Mucosa of descending colon (tissue), 3 donors: ENCODE data around the gene BPIFB3. TPM values are rescaled to one million over a fixed set of nuclear protein-coding genes. Genes with fewer than 3 reads are reported as not detected.
"Not testable (repeated sequence)": the region's sequence is repeated elsewhere in the genome, so short reads cannot be mapped to it uniquely, and the experiment has no call there.

Experiments used
- ATAC-seq: fragments of 200-7000 bp; cut with Tn5 transposase; one replicate; pipeline ENCODE4 v1.9.1; 2020; ENCODE audit warnings: mild to moderate bottlenecking, moderate library complexity
- DNase-seq, 3 donors: peaks; one replicate each; pipeline ENCODE4 v3.0.0-alpha.2; 2020
- H3K36me3 ChIP-seq: fragments of 200-600 bp; one replicate; pipeline ENCODE4 v1.8.0; 2021; ENCODE audit warnings: low read depth, mild to moderate bottlenecking
- H3K4me1 ChIP-seq: fragments of 200-600 bp; one replicate; pipeline ENCODE4 v1.8.0; 2021; ENCODE audit warnings: low read depth, mild to moderate bottlenecking
- H3K4me3 ChIP-seq: fragments of 200-600 bp; one replicate; pipeline ENCODE4 v1.8.0; 2021; ENCODE audit warnings: mild to moderate bottlenecking
- H3K9me3 ChIP-seq: fragments of 200-600 bp; one replicate; pipeline ENCODE4 v1.8.0; 2021; ENCODE audit warnings: mild to moderate bottlenecking
- CTCF ChIP-seq: fragments of 200-600 bp; IDR thresholded peaks from one replicate; pipeline ENCODE4 v1.8.0; 2022; ENCODE audit warnings: antibody characterized with exemption, mild to moderate bottlenecking
- intact Hi-C, 2 donors: fragments of 100-400 bp; cut with DNase I in 1 of 2; cut with micrococcal nuclease in 1 of 2; formaldehyde crosslinking; loops; one replicate each; pipeline versions ENCODE4 v1.11.0 to v1.11.1; 2022; cut with DNase I, micrococcal nuclease
- total RNA-seq, 3 donors: library from RNA; stranded (reverse); fragmentation: NEBNext Ultra II Directional in 2 of 3; extraction: Animal tissue kit (Norgen Biotek cat#: 25700) in 2 of 3; gene quantifications; one replicate each; pipeline versions ENCODE4 v1.2.1 to v1.2.4, GENCODE V29; 2021 to 2023
- donor health status: DM: no; HTN: no; CAD: no; lungs with moderate emphysema.
- donor health status: DM: no; HTN: no; CAD: no.
- donor health status: DM: no; HTN: yes; CAD: no.

Gene BPIFB3
- total RNA-seq, 3 donors from 2014 or later = not detected

GRCh38 chr20:33108661-33109060, 55.0 kb downstream of the BPIFB3 start:
- no peaks in the 10 kb centered on the region for H3K36me3 ChIP-seq
- TF ChIP-seq CTCF = no peak
- intact Hi-C loops = no loop called here
- no peaks in the 10 kb centered on the region for H3K9me3 ChIP-seq
- ATAC-seq = no peak
- no peak overlapping the region for H3K4me3 ChIP-seq
- no peaks in the 10 kb centered on the region for H3K4me1 ChIP-seq
- DNase-seq = no peak

- H3K36me3 ChIP-seq = no peaks in the 10 kb centered on the region
- DNase-seq (no peak), ATAC-seq (no peak)
- H3K9me3 ChIP-seq = no peaks in the 10 kb centered on the region
- no peaks in the 10 kb centered on the region for H3K4me1 ChIP-seq
- H3K4me3 ChIP-seq = no peak overlapping the region
- intact Hi-C loops = no loop called here
- TF ChIP-seq CTCF = no peak
These were observed 56.6 kb downstream of the BPIFB3 start for GRCh38 chr20:33110147-33110825.

GRCh38 chr20:33111306-33111705, 57.6 kb downstream of the BPIFB3 start:
- Histone ChIP-seq H3K4me3 (no peak overlapping the region), H3K4me1 (no peaks in the 10 kb centered on the region), H3K9me3 (no peaks in the 10 kb centered on the region), H3K36me3 (no peaks in the 10 kb centered on the region)
- no peak for ATAC-seq
- no peak for DNase-seq
- TF ChIP-seq CTCF = no peak
- intact Hi-C loops = no loop called here

- no peaks in the 10 kb centered on the region for H3K9me3 ChIP-seq
- intact Hi-C loops = no loop called here
- DNase-seq = no peak
- TF ChIP-seq CTCF = no peak
- H3K36me3 ChIP-seq = no peaks in the 10 kb centered on the region
- H3K4me3 ChIP-seq = no peak overlapping the region
- no peak for ATAC-seq
- H3K4me1 ChIP-seq = no peaks in the 10 kb centered on the region
These were observed 59.1 kb downstream of the BPIFB3 start for GRCh38 chr20:33112547-33113386.

GRCh38 chr20:33113387-33113908, 59.7 kb downstream of the BPIFB3 start:
- DNase-seq = no peak
- intact Hi-C loops = no loop called here
- H3K9me3 ChIP-seq = no peaks in the 10 kb centered on the region
- ATAC-seq = no peak
- H3K4me3 ChIP-seq = no peak overlapping the region
- no peaks in the 10 kb centered on the region for H3K36me3 ChIP-seq
- TF ChIP-seq CTCF = no peak
- H3K4me1 ChIP-seq = no peaks in the 10 kb centered on the region

GRCh38 chr20:33115501-33115900, 61.8 kb downstream of the BPIFB3 start:
- ATAC-seq, DNase-seq, intact Hi-C loops: not testable (repeated sequence)

More at GRCh38 chr20:33115501-33115900, 61.8 kb downstream of the BPIFB3 start:
- H3K4me3 ChIP-seq, H3K4me1 ChIP-seq, H3K9me3 ChIP-seq, H3K36me3 ChIP-seq: not testable (repeated sequence)
